CD14-positive monocyte (primary cell): Measurements from ENCODE around the gene DSG3. TPM values are rescaled to one million over a fixed set of nuclear protein-coding genes. Genes with fewer than 3 reads are reported as not detected.

Experiments used
- DNase-seq, 3 donors: peaks; one replicate each; pipeline ENCODE4 v3.0.0-alpha.2; 2011 to 2022
- H2AFZ ChIP-seq: 2 replicates; pipeline ENCODE4 v1.6.0; 2012; ENCODE audit warnings: mild to moderate bottlenecking, low read depth, low read length, inconsistent platforms; ENCODE audit not compliant: insufficient read depth, poor library complexity, severe bottlenecking
- H3K27ac ChIP-seq, 2 donors: 1 replicate in 1 of 2; 2 replicates in 1 of 2; pipeline ENCODE4 v1.5.1; 2012 to 2013; ENCODE audit warnings: low read length in 2 of 2, control low read depth in 1 of 2, inconsistent platforms in 1 of 2, low read depth in 1 of 2, mild to moderate bottlenecking in 1 of 2
- H3K27me3 ChIP-seq, 2 donors: one replicate each; pipeline versions ENCODE4 v1.6.0 to v1.6.1; 2011 to 2013; ENCODE audit warnings: low read length in 2 of 2; ENCODE audit not compliant: control insufficient read depth in 2 of 2, insufficient read depth in 2 of 2
- H3K36me3 ChIP-seq, 2 donors: replicated peaks in 1 of 2; 1 replicate in 1 of 2; 2 replicates in 1 of 2; pipeline versions ENCODE4 v1.5.1 to v1.6.1; 2012 to 2013; ENCODE audit warnings: low read length in 2 of 2, control low read depth in 1 of 2, inconsistent platforms in 1 of 2, mild to moderate bottlenecking in 1 of 2; ENCODE audit not compliant: insufficient read depth in 2 of 2, control insufficient read depth in 1 of 2
- H3K4me1 ChIP-seq, 2 donors: 1 replicate in 1 of 2; 2 replicates in 1 of 2; pipeline versions ENCODE4 v1.5.1 to v1.6.1; 2012 to 2013; ENCODE audit warnings: low read length in 2 of 2, control low read depth in 1 of 2, inconsistent platforms in 1 of 2, mild to moderate bottlenecking in 1 of 2, moderate library complexity in 1 of 2; ENCODE audit not compliant: insufficient read depth in 2 of 2, control insufficient read depth in 1 of 2
- H3K4me2 ChIP-seq: replicated peaks from 2 replicates; pipeline ENCODE3; 2012; ENCODE audit warnings: low read length, moderate library complexity, mild to moderate bottlenecking; ENCODE audit not compliant: poor library complexity, severe bottlenecking; ENCODE audit errors: extremely low read depth
- H3K4me3 ChIP-seq, 3 experiments: fragments of 200-600 bp in 1 of 3; sonication (generic) in 1 of 3; replicated peaks in 1 of 3; 1 replicate in 2 of 3; 2 replicates in 1 of 3; pipeline ENCODE4 v1.5.1; 2011 to 2013; ENCODE audit warnings: low read length in 3 of 3, mild to moderate bottlenecking in 3 of 3, control low read depth in 2 of 3, low read depth in 2 of 3, inconsistent platforms in 1 of 3, moderate library complexity in 1 of 3
- H3K79me2 ChIP-seq: 2 replicates; pipeline ENCODE4 v1.6.0; 2012; ENCODE audit warnings: mild to moderate bottlenecking, control low read depth, inconsistent platforms, low read length, moderate library complexity; ENCODE audit not compliant: insufficient read depth
- H3K9ac ChIP-seq: 2 replicates; pipeline ENCODE4 v1.6.0; 2017; ENCODE audit warnings: low read length, mild to moderate bottlenecking; ENCODE audit not compliant: insufficient read depth, poor library complexity, severe bottlenecking
- H3K9me3 ChIP-seq, 2 donors: replicated peaks in 1 of 2; 1 replicate in 1 of 2; 2 replicates in 1 of 2; pipeline versions ENCODE4 v1.5.1 to v1.6.1; 2012 to 2013; ENCODE audit warnings: low read length in 2 of 2, control low read depth in 1 of 2; ENCODE audit not compliant: control insufficient read depth in 1 of 2, insufficient read depth in 1 of 2
- H4K20me1 ChIP-seq: 2 replicates; pipeline ENCODE4 v1.6.0; 2012; ENCODE audit warnings: mild to moderate bottlenecking, low read length, control low read depth, moderate library complexity; ENCODE audit not compliant: insufficient read depth
- H3K27ac Mint-ChIP-seq, 7 donors: one replicate each; pipeline ENCODE4 v1.8.0; 2020; ENCODE audit warnings: mild to moderate bottlenecking in 7 of 7, mixed read lengths in 7 of 7, moderate library complexity in 6 of 7, inconsistent platforms in 2 of 7
- H3K27me3 Mint-ChIP-seq, 3 donors: one replicate each; pipeline ENCODE4 v1.8.0; 2021 to 2022; ENCODE audit warnings: low read depth in 3 of 3, mild to moderate bottlenecking in 3 of 3, mixed read lengths in 3 of 3, moderate library complexity in 3 of 3, inconsistent platforms in 1 of 3
- H3K36me3 Mint-ChIP-seq, 2 donors: one replicate each; pipeline ENCODE4 v1.8.0; 2020; ENCODE audit warnings: mixed read lengths in 2 of 2, inconsistent platforms in 1 of 2, mild to moderate bottlenecking in 1 of 2
- H3K4me1 Mint-ChIP-seq: one replicate; pipeline ENCODE4 v1.8.0; 2020; ENCODE audit warnings: mild to moderate bottlenecking, mixed read lengths
- H3K4me3 Mint-ChIP-seq, 2 donors: one replicate each; pipeline ENCODE4 v1.8.0; 2020; ENCODE audit warnings: mild to moderate bottlenecking in 2 of 2, mixed read lengths in 2 of 2, moderate library complexity in 1 of 2
- H3K9me3 Mint-ChIP-seq, 7 donors: one replicate each; pipeline ENCODE4 v1.8.0; 2020 to 2022; ENCODE audit warnings: mixed read lengths in 7 of 7, mild to moderate bottlenecking in 6 of 7, moderate library complexity in 6 of 7, inconsistent platforms in 2 of 7
- WGBS: methylation state at CpG from one replicate; pipeline ENCODE4 v1.1.5; 2013; ENCODE audit warnings: missing lambda C conversion rate; ENCODE audit not compliant: insufficient coverage; 5-methylcytosine and 5-hydroxymethylcytosine counted together
- intact Hi-C, 2 donors: fragments of 100-400 bp; cut with micrococcal nuclease; formaldehyde crosslinking; loops; one replicate each; pipeline versions ENCODE4 v1.15.0 to v1.15.1; 2023
- polyA plus RNA-seq, 3 donors: library from polyadenylated mRNA; depleted of rRNA in 1 of 3; unstranded in 2 of 3; stranded (reverse) in 1 of 3; fragments of 300-500 nt in 2 of 3; fragments of >200 nt in 1 of 3; fragmentation: Illumina TruSeq in 2 of 3; gene quantifications; 1 replicate in 2 of 3; 2 replicates in 1 of 3; pipeline ENCODE4 v1.2.3, GENCODE V29; 2012 to 2021
- TF ChIP-seq, protein P1 (sequence below): fragments of 200-600 bp; IDR thresholded peaks from one replicate; pipeline ENCODE4 v1.8.0; 2022; ENCODE audit warnings: antibody characterized with exemption, mild to moderate bottlenecking

Gene DSG3
- polyA plus RNA-seq, 3 donors = not detected

DNA sequence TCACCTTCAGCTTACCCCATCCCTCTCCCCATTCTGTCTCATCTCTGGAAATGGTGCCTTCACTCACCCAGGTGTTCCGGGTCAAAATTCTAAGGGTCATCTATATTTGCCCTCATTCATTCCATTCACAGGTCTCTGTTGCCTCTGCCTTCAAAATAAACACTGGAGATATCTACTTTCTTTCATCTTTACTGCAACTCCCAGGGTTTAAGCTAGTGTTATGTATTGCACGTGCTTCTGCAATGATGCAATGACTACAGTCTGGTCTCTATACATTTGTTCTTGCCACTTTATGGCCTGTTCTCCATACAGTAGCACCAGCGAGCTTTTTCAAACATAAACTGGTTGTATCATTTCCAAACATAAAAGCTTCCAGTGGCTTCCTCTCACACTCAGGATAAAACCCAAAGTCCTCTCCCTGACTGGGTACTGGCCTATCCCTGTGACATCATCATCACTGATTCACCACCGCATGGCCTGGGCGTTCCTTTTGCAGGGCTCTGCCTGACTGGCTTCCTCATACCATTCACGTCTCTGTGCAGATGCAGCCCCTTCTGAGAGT lies 64.7 kb downstream of the DSG3 start:
- Histone ChIP-seq H3K4me2 (no peak overlapping the region), H2AFZ (no peak overlapping the region), H3K4me3 (no peak overlapping the region), H3K27me3 (no peaks in the 10 kb centered on the region), H4K20me1 (no peaks in the 10 kb centered on the region), H3K4me1 (no peaks in the 10 kb centered on the region), H3K27ac (no peak overlapping the region), H3K36me3 (no peaks in the 10 kb centered on the region), H3K9me3 (no peaks in the 10 kb centered on the region), H3K9ac (no peak overlapping the region), H3K79me2 (no peaks in the 10 kb centered on the region)
- Mint-ChIP-seq H3K27ac (no peak overlapping the region), H3K4me1 (no peaks in the 10 kb centered on the region), H3K9me3 (peaks cover 0 to 2% (median 0%) of the 10 kb centered on the region in 7 donors), H3K4me3 (no peak overlapping the region), H3K27me3 (peaks cover 0 to 1% (median 0%) of the 10 kb centered on the region in 3 donors), H3K36me3 (no peaks in the 10 kb centered on the region)
- intact Hi-C loops = no loop called here
- DNase-seq = peak in 1 of 3 donors; percentile 24
- TF ChIP-seq, protein P1, sequence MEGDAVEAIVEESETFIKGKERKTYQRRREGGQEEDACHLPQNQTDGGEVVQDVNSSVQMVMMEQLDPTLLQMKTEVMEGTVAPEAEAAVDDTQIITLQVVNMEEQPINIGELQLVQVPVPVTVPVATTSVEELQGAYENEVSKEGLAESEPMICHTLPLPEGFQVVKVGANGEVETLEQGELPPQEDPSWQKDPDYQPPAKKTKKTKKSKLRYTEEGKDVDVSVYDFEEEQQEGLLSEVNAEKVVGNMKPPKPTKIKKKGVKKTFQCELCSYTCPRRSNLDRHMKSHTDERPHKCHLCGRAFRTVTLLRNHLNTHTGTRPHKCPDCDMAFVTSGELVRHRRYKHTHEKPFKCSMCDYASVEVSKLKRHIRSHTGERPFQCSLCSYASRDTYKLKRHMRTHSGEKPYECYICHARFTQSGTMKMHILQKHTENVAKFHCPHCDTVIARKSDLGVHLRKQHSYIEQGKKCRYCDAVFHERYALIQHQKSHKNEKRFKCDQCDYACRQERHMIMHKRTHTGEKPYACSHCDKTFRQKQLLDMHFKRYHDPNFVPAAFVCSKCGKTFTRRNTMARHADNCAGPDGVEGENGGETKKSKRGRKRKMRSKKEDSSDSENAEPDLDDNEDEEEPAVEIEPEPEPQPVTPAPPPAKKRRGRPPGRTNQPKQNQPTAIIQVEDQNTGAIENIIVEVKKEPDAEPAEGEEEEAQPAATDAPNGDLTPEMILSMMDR = no peak
- WGBS = 67% methylated on average over 6 of the region's 6 CpGs

DNA sequence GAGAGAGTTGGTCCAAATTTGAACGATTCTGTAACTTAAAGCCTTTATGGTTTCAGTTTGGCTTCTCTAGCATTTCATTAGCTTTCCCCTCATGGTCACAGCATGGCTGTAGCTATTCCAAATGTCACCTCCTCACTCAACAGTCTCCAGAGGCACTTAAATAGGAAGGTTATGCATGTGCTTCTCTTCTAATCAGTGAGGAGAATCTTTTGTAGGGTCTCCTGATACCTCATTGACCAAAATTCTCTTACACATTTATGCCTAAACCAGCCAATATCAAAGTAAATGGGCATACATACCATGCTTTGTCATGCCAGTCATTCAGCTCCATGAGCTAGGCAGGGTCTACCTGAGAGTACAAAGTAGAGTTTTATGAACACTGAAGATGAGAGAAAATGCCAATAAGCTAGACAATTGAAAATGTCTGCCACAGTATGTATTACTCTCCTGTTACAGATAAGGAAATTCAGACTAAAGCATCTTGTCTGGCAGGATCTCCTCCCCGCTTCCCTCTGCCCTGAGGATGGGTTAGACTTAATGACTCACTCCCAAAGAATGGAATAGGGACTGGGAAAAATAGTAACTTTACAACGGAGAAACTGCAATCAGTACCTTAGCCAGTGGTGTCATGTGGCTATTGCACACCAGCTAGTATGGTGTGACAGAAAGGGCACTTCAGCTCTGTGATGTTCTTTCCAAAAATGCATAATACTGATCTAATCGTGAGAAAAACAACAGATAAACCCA lies 65.8 kb downstream of the DSG3 start:
- intact Hi-C loops = no loop called here
- H3K36me3 Mint-ChIP-seq = no peaks in the 10 kb centered on the region
- H3K27ac Mint-ChIP-seq = no peak overlapping the region
- 90% methylated on average over 2 of the region's 4 CpGs for WGBS
- H3K27me3 Mint-ChIP-seq = peaks cover 0 to 1% (median 0%) of the 10 kb centered on the region in 3 donors
- Histone ChIP-seq H3K27me3 (no peaks in the 10 kb centered on the region), H3K36me3 (no peaks in the 10 kb centered on the region), H3K79me2 (no peaks in the 10 kb centered on the region), H3K4me1 (no peaks in the 10 kb centered on the region), H3K9me3 (no peaks in the 10 kb centered on the region), H3K4me3 (no peak overlapping the region), H3K9ac (no peak overlapping the region), H3K4me2 (no peak overlapping the region), H3K27ac (no peak overlapping the region), H2AFZ (no peak overlapping the region), H4K20me1 (no peaks in the 10 kb centered on the region)
- TF ChIP-seq, protein P1 = no peak
- no peaks in the 10 kb centered on the region for H3K9me3 Mint-ChIP-seq
- H3K4me3 Mint-ChIP-seq = no peak overlapping the region
- no peak for DNase-seq
- no peaks in the 10 kb centered on the region for H3K4me1 Mint-ChIP-seq
